ENCODE results near the gene AAMP.

DNA sequence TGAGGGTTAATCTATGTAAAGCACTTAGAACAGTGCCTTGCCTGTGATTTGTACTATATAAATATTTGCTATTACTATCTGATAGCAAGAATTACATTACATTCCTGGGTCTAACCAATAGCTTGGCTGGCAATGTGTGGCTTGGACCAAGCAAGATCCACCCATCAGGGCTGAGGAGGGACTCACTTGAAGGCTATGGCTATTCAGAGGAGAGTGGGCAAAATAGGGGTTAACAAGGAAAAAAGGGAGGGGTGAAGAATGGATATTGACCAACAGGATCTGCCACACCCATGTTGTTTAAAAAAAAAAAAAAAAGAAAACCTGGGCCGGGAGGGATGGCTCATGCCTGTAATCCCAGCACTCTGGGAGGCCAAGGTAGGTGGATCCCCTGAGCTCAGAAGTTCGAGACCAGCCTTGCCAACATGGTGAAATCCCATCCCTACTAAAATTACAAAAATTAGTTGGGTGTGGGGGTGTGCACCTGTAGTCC, 42.4 kb upstream of the AAMP start:
- TF ChIP-seq, protein P1, sequence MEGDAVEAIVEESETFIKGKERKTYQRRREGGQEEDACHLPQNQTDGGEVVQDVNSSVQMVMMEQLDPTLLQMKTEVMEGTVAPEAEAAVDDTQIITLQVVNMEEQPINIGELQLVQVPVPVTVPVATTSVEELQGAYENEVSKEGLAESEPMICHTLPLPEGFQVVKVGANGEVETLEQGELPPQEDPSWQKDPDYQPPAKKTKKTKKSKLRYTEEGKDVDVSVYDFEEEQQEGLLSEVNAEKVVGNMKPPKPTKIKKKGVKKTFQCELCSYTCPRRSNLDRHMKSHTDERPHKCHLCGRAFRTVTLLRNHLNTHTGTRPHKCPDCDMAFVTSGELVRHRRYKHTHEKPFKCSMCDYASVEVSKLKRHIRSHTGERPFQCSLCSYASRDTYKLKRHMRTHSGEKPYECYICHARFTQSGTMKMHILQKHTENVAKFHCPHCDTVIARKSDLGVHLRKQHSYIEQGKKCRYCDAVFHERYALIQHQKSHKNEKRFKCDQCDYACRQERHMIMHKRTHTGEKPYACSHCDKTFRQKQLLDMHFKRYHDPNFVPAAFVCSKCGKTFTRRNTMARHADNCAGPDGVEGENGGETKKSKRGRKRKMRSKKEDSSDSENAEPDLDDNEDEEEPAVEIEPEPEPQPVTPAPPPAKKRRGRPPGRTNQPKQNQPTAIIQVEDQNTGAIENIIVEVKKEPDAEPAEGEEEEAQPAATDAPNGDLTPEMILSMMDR (IDR thresholded peaks at IDR 0.05; ENCODE audit: low read length) = no peak
- no peak for TF ChIP-seq EZH2 (optimal IDR thresholded peaks at IDR 0.05; ENCODE audit: low read depth, low read length)
